HCT116 (cell line): ENCODE data around the gene MTMR10. TPM values are rescaled to one million over a fixed set of nuclear protein-coding genes. Genes with fewer than 3 reads are reported as not detected.

ENCODE experiments used
- ATAC-seq: fragments of 200-7000 bp; cut with Tn5 transposase; 2 replicates; pipeline ENCODE4 v1.9.1; 2020; ENCODE audit warnings: mild to moderate bottlenecking, moderate library complexity
- BruUV-seq: library from RNA; stranded (reverse); fragments of 400-500 nt; replicated peaks from 2 replicates; lab custom pipeline; 2021; lab: Mats Ljungman, UMichigan
- CTCF ChIA-PET: fragments of 300-600 bp; sonication (Branson Sonifier 250); formaldehyde crosslinking; loops from one replicate; lab custom pipeline; 2021; ENCODE audit warnings: antibody characterized with exemption; lab: Charles Lee
- POLR2A ChIA-PET: fragments of 300-600, 350-600 bp; sonication (Branson Sonifier 250); formaldehyde crosslinking; loops from one replicate; lab custom pipeline; 2021; ENCODE audit warnings: antibody characterized with exemption; lab: Charles Lee
- RAD21 ChIA-PET, 2 experiments: fragments of 300-600 bp; sonication (Branson Sonifier 250); formaldehyde crosslinking; loops; one replicate each; lab custom pipeline; 2023; ENCODE audit warnings: low total read pairs in 2 of 2; ENCODE audit not compliant: uncharacterized antibody in 2 of 2, unreplicated experiment in 2 of 2, low non-redundant PET in 1 of 2; lab: Charles Lee
- DNase-seq: peaks from one replicate; pipeline ENCODE4 v3.0.0-alpha.2; 2010; ENCODE audit warnings: low read depth, low spot score
- H2AFZ ChIP-seq: fragments of 200-600 bp; shearing (Covaris generic), sonication (generic); 2 replicates; pipeline ENCODE4 v1.6.1; 2017; ENCODE audit warnings: low read depth, mixed run types, mixed read lengths, antibody characterized with exemption, low read length; ENCODE audit not compliant: poor library complexity, severe bottlenecking
- H3K27ac ChIP-seq: 2 replicates; pipeline ENCODE4 v1.5.1; 2012; ENCODE audit warnings: low read depth, low read length
- H3K27me3 ChIP-seq: fragments of 200-600 bp; sonication (generic); 2 replicates; pipeline ENCODE4 v1.6.1; 2016; ENCODE audit warnings: mixed run types, low read length, mixed read lengths; ENCODE audit not compliant: insufficient read depth
- H3K36me3 ChIP-seq, 2 experiments: fragments of 200-500 bp in 1 of 2; fragments of 200-600 bp in 1 of 2; sonication (Bioruptor generic) in 1 of 2; sonication (generic) in 1 of 2; 2 replicates each; pipeline versions ENCODE4 v1.5.1 to v1.6.1; 2014 to 2016; ENCODE audit warnings: low read length in 2 of 2, inconsistent platforms in 1 of 2, mixed read lengths in 1 of 2, mixed run types in 1 of 2; ENCODE audit not compliant: insufficient read depth in 2 of 2, control insufficient read depth in 1 of 2
- H3K4me1 ChIP-seq, 2 experiments: fragments of 200-600 bp in 1 of 2; sonication (generic) in 1 of 2; 2 replicates each; pipeline versions ENCODE4 v1.5.1 to v1.6.1; 2012 to 2017; ENCODE audit warnings: low read length in 2 of 2, inconsistent platforms in 1 of 2, mild to moderate bottlenecking in 1 of 2, mixed read lengths in 1 of 2, mixed run types in 1 of 2, moderate library complexity in 1 of 2; ENCODE audit not compliant: insufficient read depth in 2 of 2, control insufficient read depth in 1 of 2
- H3K4me2 ChIP-seq: fragments of 200-600 bp; sonication (generic); 2 replicates; pipeline ENCODE4 v1.6.1; 2017; ENCODE audit warnings: mixed run types, low read length, mixed read lengths
- H3K4me3 ChIP-seq, 2 experiments: fragments of 200-600 bp in 1 of 2; sonication (generic) in 1 of 2; replicated peaks in 1 of 2; 2 replicates each; pipeline ENCODE4 v1.5.1; 2011 to 2016; ENCODE audit warnings: low read length in 2 of 2, control low read depth in 1 of 2, low read depth in 1 of 2, mild to moderate bottlenecking in 1 of 2, mixed read lengths in 1 of 2, mixed run types in 1 of 2
- H3K79me2 ChIP-seq: fragments of 200-600 bp; sonication (generic); 2 replicates; pipeline ENCODE4 v1.6.1; 2017; ENCODE audit warnings: mild to moderate bottlenecking, mixed run types, low read length, moderate library complexity, mixed read lengths; ENCODE audit not compliant: insufficient read depth
- H3K9ac ChIP-seq: fragments of 200-600 bp; sonication (generic); 2 replicates; pipeline ENCODE4 v1.6.1; 2016; ENCODE audit warnings: low read length, mixed read lengths
- H3K9me2 ChIP-seq: fragments of 200-600 bp; sonication (generic), shearing (Covaris generic); 2 replicates; pipeline ENCODE4 v1.6.1; 2017; ENCODE audit warnings: mixed run types, mild to moderate bottlenecking, moderate library complexity; ENCODE audit not compliant: insufficient read depth
- H3K9me3 ChIP-seq, 2 experiments: fragments of 200-500 bp in 1 of 2; fragments of 200-600 bp in 1 of 2; sonication (Bioruptor generic) in 1 of 2; sonication (generic) in 1 of 2; 2 replicates each; pipeline ENCODE4 v1.6.1; 2014 to 2017; ENCODE audit warnings: low read length in 2 of 2, mixed read lengths in 2 of 2, inconsistent platforms in 1 of 2, low read depth in 1 of 2, mild to moderate bottlenecking in 1 of 2, mixed run types in 1 of 2, moderate library complexity in 1 of 2; ENCODE audit not compliant: control insufficient read depth in 1 of 2, insufficient read depth in 1 of 2
- H4K20me1 ChIP-seq: fragments of 200-600 bp; sonication (generic), shearing (Covaris generic); 2 replicates; pipeline ENCODE4 v1.6.1; 2017; ENCODE audit warnings: mixed run types, mild to moderate bottlenecking, moderate library complexity; ENCODE audit not compliant: insufficient read depth
- CBX3 ChIP-seq: IDR thresholded peaks from 2 replicates; pipeline ENCODE4 v1.6.1; 2012; ENCODE audit warnings: low read depth
- CTCF ChIP-seq, 3 experiments: fragments of 200-600 bp in 1 of 3; sonication (generic) in 1 of 3; IDR thresholded peaks in 2 of 3; conservative IDR thresholded peaks in 1 of 3; 2 replicates each; pipeline ENCODE4 v1.5.1; 2012 to 2017; ENCODE audit warnings: low read depth in 2 of 3, low read length in 2 of 3, antibody characterized with exemption in 1 of 3, borderline replicate concordance in 1 of 3, control low read depth in 1 of 3, mild to moderate bottlenecking in 1 of 3, mixed read lengths in 1 of 3, mixed run types in 1 of 3, moderate library complexity in 1 of 3; ENCODE audit not compliant: insufficient read depth in 1 of 3
- FOSL1 ChIP-seq: IDR thresholded peaks from 2 replicates; pipeline ENCODE4 v1.6.1; 2012; ENCODE audit warnings: low read depth
- POLR2AphosphoS5 ChIP-seq: IDR thresholded peaks from 2 replicates; pipeline ENCODE4 v1.6.1; 2011; ENCODE audit warnings: mild to moderate bottlenecking, low read depth, low read length, moderate library complexity
- RAD21 ChIP-seq: IDR thresholded peaks from 2 replicates; pipeline ENCODE4 v1.6.1; 2012; ENCODE audit warnings: low read depth, mild to moderate bottlenecking
- SRF ChIP-seq: IDR thresholded peaks from 2 replicates; pipeline ENCODE4 v1.6.1; 2012; ENCODE audit warnings: low read depth
- TCF7L2 ChIP-seq: IDR thresholded peaks from 2 replicates; pipeline ENCODE4 v1.7.0; 2011; ENCODE audit warnings: borderline replicate concordance, inconsistent platforms; ENCODE audit not compliant: insufficient read depth, insufficient read length; ENCODE audit errors: extremely low read depth
- YY1 ChIP-seq: IDR thresholded peaks from 2 replicates; pipeline ENCODE4 v1.6.1; 2011; ENCODE audit warnings: low read length, low read depth, moderate library complexity, mild to moderate bottlenecking; ENCODE audit not compliant: insufficient replicate concordance; ENCODE audit errors: extremely low read depth
- ZNF274 ChIP-seq: fragments of 200-500 bp; sonication (Bioruptor generic); IDR thresholded peaks from 2 replicates; pipeline ENCODE4 v1.6.1; 2014; ENCODE audit warnings: mild to moderate bottlenecking, low read depth, low read length, inconsistent platforms
- intact Hi-C: fragments of 100-400 bp; cut with micrococcal nuclease; formaldehyde crosslinking; loops from 2 replicates; pipeline ENCODE4 v1.10.0; 2022
- total RNA-seq: library from RNA; stranded (reverse); gene quantifications from one replicate; pipeline ENCODE4 v1.2.1, GENCODE V29; 2021; ENCODE audit not compliant: unreplicated experiment

MTMR10 gene
- total RNA-seq, 1 experiment from 2014 or later, result 13.4 TPM

GRCh38 chr15:31035610-31036009 lies 44.2 kb upstream of the MTMR10 start (continued):
- TF ChIP-seq YY1, result no peak
- TF ChIP-seq ZNF274, result no peak
- no peak for TF ChIP-seq RAD21
- no peak for TF ChIP-seq POLR2AphosphoS5
- TF ChIP-seq CBX3, result no peak

- H3K9me3 ChIP-seq, result no peaks in the 10 kb centered on the region
- no peaks in the 10 kb centered on the region for H3K36me3 ChIP-seq
- no peak for TF ChIP-seq SRF
- TF ChIP-seq CTCF (IDR thresholded peaks at IDR 0.05 in 2 of 3, conservative IDR thresholded peaks at IDR 0.05 in 1 of 3; ENCODE audit: borderline replicate concordance in 1 of 3, insufficient read depth in 1 of 3, low read depth in 2 of 3, low read length in 2 of 3), result 0 out of 6 replicates have a peak, but pooled peaks of 2 of the 3 experiments have one; percentile 7 to 10
- no peak for TF ChIP-seq TCF7L2
- TF ChIP-seq FOSL1, result no peak
- POLR2A ChIA-PET, result no interaction called here
- H3K9me2 ChIP-seq, result no peaks in the 10 kb centered on the region
- BruUV-seq, result no TSS peak
- no peaks in the 10 kb centered on the region for H4K20me1 ChIP-seq
- H3K27me3 ChIP-seq, result no peaks in the 10 kb centered on the region
- H3K4me1 ChIP-seq, result no peaks in the 10 kb centered on the region
- DNase-seq (no peak), ATAC-seq (no peak; the same call in 1 of the 2 replicates)
- no peak overlapping the region for H2AFZ ChIP-seq
- H3K27ac ChIP-seq, result no peak overlapping the region
- H3K9ac ChIP-seq, result no peak overlapping the region
- H3K4me3 ChIP-seq, result no peak overlapping the region
- intact Hi-C loops, result no loop called here
- RAD21 ChIA-PET, result no interaction called here
- no peak overlapping the region for H3K4me2 ChIP-seq
- H3K79me2 ChIP-seq, result no peaks in the 10 kb centered on the region
- CTCF ChIA-PET, result no interaction called here
Measured at GRCh38 chr15:31034152-31034551, 42.7 kb upstream of the MTMR10 start.
